Thymus (tissue), 11 donors: ENCODE results near the gene CTH. TPM values are rescaled to one million over a fixed set of nuclear protein-coding genes. Genes with fewer than 3 reads are reported as not detected.

Experiments used
- DNase-seq, 9 donors: peaks; one replicate each; pipeline ENCODE4 v3.0.0-alpha.2; 2013; ENCODE audit warnings: low spot score in 9 of 9, low read depth in 6 of 9, missing footprints in 1 of 9
- H3K27ac ChIP-seq, 2 donors: one replicate each; pipeline ENCODE4 v1.5.1; 2013; ENCODE audit warnings: control low read depth in 1 of 2, low read depth in 1 of 2, low read length in 1 of 2, mild to moderate bottlenecking in 1 of 2, moderate library complexity in 1 of 2
- H3K27me3 ChIP-seq, 2 donors: one replicate each; pipeline ENCODE4 v1.5.1; 2013; ENCODE audit warnings: low read length in 1 of 2; ENCODE audit not compliant: control insufficient read depth in 2 of 2, insufficient read depth in 1 of 2
- H3K36me3 ChIP-seq, 2 donors: one replicate each; pipeline ENCODE4 v1.5.1; 2013; ENCODE audit warnings: low read length in 1 of 2, mild to moderate bottlenecking in 1 of 2, moderate library complexity in 1 of 2; ENCODE audit not compliant: control insufficient read depth in 2 of 2, insufficient read depth in 2 of 2
- H3K4me1 ChIP-seq, 2 donors: one replicate each; pipeline ENCODE4 v1.5.1; 2013; ENCODE audit warnings: low read length in 2 of 2; ENCODE audit not compliant: control insufficient read depth in 2 of 2, insufficient read depth in 2 of 2
- H3K4me3 ChIP-seq, 2 donors: one replicate each; pipeline ENCODE4 v1.5.1; 2013; ENCODE audit warnings: low read length in 2 of 2, control low read depth in 1 of 2, mild to moderate bottlenecking in 1 of 2
- H3K9me3 ChIP-seq, 2 donors: one replicate each; pipeline ENCODE4 v1.5.1; 2013; ENCODE audit warnings: low read length in 1 of 2, mild to moderate bottlenecking in 1 of 2; ENCODE audit not compliant: control insufficient read depth in 2 of 2, insufficient read depth in 1 of 2
- WGBS: extraction: QIAGEN DNeasy Blood & Tissue Kit; methylation state at CpG from one replicate; pipeline ENCODE4 v1.1.7; 2013; 5-methylcytosine and 5-hydroxymethylcytosine counted together
- polyA plus RNA-seq: library from polyadenylated mRNA; stranded (reverse); fragments of 200-250 nt; gene quantifications from one replicate; pipeline ENCODE4 v1.2.3, GENCODE V29; 2013
- total RNA-seq: library from RNA; stranded (reverse); fragments of 120-200 nt; gene quantifications from one replicate; pipeline ENCODE4 v1.2.4, GENCODE V29; 2013
- donor health status: healthy.

Gene CTH
- total and polyA plus RNA-seq, 2 donors: 1.4 to 2.8 TPM

GRCh38 chr1:70426154-70427131 lies 15.4 kb downstream of the CTH start:
- Histone ChIP-seq H3K27ac (no peak overlapping the region), H3K27me3 (no peaks in the 10 kb centered on the region), H3K4me3 (no peak overlapping the region), H3K36me3 (no peaks in the 10 kb centered on the region), H3K9me3 (no peaks in the 10 kb centered on the region), H3K4me1 (no peaks in the 10 kb centered on the region)
- WGBS: 91% methylated on average over 7 of the region's 7 CpGs
- DNase-seq: no peak

GRCh38 chr1:70427976-70428375 lies 16.9 kb downstream of the CTH start:
- Histone ChIP-seq H3K36me3 (no peaks in the 10 kb centered on the region), H3K27ac (no peak overlapping the region), H3K27me3 (no peaks in the 10 kb centered on the region), H3K9me3 (no peaks in the 10 kb centered on the region), H3K4me3 (no peak overlapping the region), H3K4me1 (no peaks in the 10 kb centered on the region)
- DNase-seq: no peak
- WGBS: 97% methylated on average over 3 of the region's 3 CpGs

- Histone ChIP-seq H3K36me3 (no peaks in the 10 kb centered on the region), H3K4me1 (no peaks in the 10 kb centered on the region), H3K27me3 (no peaks in the 10 kb centered on the region), H3K9me3 (no peaks in the 10 kb centered on the region), H3K27ac (no peak overlapping the region), H3K4me3 (no peak overlapping the region)
- over 99% methylated on average over 2 of the region's 2 CpGs for WGBS
- DNase-seq: no peak
These were observed 18.2 kb downstream of the CTH start for GRCh38 chr1:70429219-70429618.

GRCh38 chr1:70429757-70430156 lies 18.7 kb downstream of the CTH start:
- no peaks in the 10 kb centered on the region for H3K36me3 ChIP-seq
- WGBS: 94% methylated on average over 1 of the region's 1 CpG

GRCh38 chr1:70431317-70431716 lies 20.2 kb downstream of the CTH start:
- H3K36me3 ChIP-seq: no peaks in the 10 kb centered on the region
- no peak overlapping the region for H3K27ac ChIP-seq
- H3K4me3 ChIP-seq: no peak overlapping the region

More at GRCh38 chr1:70429757-70430156, 18.7 kb downstream of the CTH start:
- H3K27me3 ChIP-seq: no peaks in the 10 kb centered on the region
- no peaks in the 10 kb centered on the region for H3K9me3 ChIP-seq
- H3K27ac ChIP-seq: no peak overlapping the region
- DNase-seq: no peak
- no peaks in the 10 kb centered on the region for H3K4me1 ChIP-seq
- H3K4me3 ChIP-seq: no peak overlapping the region

GRCh38 chr1:70431874-70432273 lies 20.8 kb downstream of the CTH start:
- H3K27me3 ChIP-seq: no peaks in the 10 kb centered on the region
- WGBS: 95% methylated on average over 3 of the region's 3 CpGs
- no peak overlapping the region for H3K27ac ChIP-seq
- H3K9me3 ChIP-seq: no peaks in the 10 kb centered on the region
- no peaks in the 10 kb centered on the region for H3K36me3 ChIP-seq
- no peaks in the 10 kb centered on the region for H3K4me1 ChIP-seq
- no peak for DNase-seq
- H3K4me3 ChIP-seq: no peak overlapping the region

More at GRCh38 chr1:70431317-70431716, 20.2 kb downstream of the CTH start:
- 97% methylated on average over 2 of the region's 2 CpGs for WGBS
- no peaks in the 10 kb centered on the region for H3K4me1 ChIP-seq
- no peak for DNase-seq
- no peaks in the 10 kb centered on the region for H3K9me3 ChIP-seq
- no peaks in the 10 kb centered on the region for H3K27me3 ChIP-seq

- H3K4me1 ChIP-seq: no peaks in the 10 kb centered on the region
- no peak overlapping the region for H3K4me3 ChIP-seq
- H3K9me3 ChIP-seq: no peaks in the 10 kb centered on the region
- H3K27ac ChIP-seq: no peak overlapping the region
- H3K36me3 ChIP-seq: no peaks in the 10 kb centered on the region
- WGBS: 100% methylated on average over 1 of the region's 1 CpG
- no peaks in the 10 kb centered on the region for H3K27me3 ChIP-seq
- DNase-seq: no peak
These were observed 23.3 kb downstream of the CTH start for GRCh38 chr1:70434253-70434859.

GRCh38 chr1:70436622-70437251 lies 25.7 kb downstream of the CTH start:
- Histone ChIP-seq H3K27me3 (no peaks in the 10 kb centered on the region), H3K27ac (no peak overlapping the region), H3K9me3 (no peaks in the 10 kb centered on the region), H3K4me3 (no peak overlapping the region), H3K36me3 (no peaks in the 10 kb centered on the region), H3K4me1 (no peaks in the 10 kb centered on the region)
- DNase-seq: no peak
- 96% methylated on average over 6 of the region's 6 CpGs for WGBS

GRCh38 chr1:70438529-70438928 lies 27.5 kb downstream of the CTH start:
- Histone ChIP-seq H3K9me3 (no peaks in the 10 kb centered on the region), H3K4me3 (no peak overlapping the region), H3K27me3 (no peaks in the 10 kb centered on the region), H3K4me1 (no peaks in the 10 kb centered on the region), H3K27ac (no peak overlapping the region), H3K36me3 (no peaks in the 10 kb centered on the region)
- DNase-seq: no peak
- WGBS: 94% methylated on average over 2 of the region's 2 CpGs
